Thyroid gland (tissue), 4 donors: Measurements from ENCODE around the gene SPG7.

Experiments
- CTCF ChIP-seq, 6 experiments: fragments of 200-600 bp in 3 of 6; fragments of 450-650 bp in 3 of 6; sonication (generic) in 3 of 6; IDR thresholded peaks; one replicate each; pipeline ENCODE4 v1.5.1; 2016 to 2019; ENCODE audit warnings: antibody characterized with exemption in 6 of 6, mild to moderate bottlenecking in 2 of 6, inconsistent platforms in 1 of 6, moderate library complexity in 1 of 6
- POLR2A ChIP-seq, 2 donors: fragments of 450-650 bp; IDR thresholded peaks; one replicate each; pipeline ENCODE4 v1.6.1; 2017; ENCODE audit warnings: antibody characterized with exemption in 2 of 2, mild to moderate bottlenecking in 2 of 2, moderate library complexity in 1 of 2

- TF ChIP-seq POLR2A (IDR thresholded peaks at IDR 0.05) (no peak), CTCF (IDR thresholded peaks at IDR 0.05) (no peak)
Observed at GRCh38 chr16:89584768-89585549, 76.8 kb downstream of the SPG7 start.
